MM.1S (cell line): ENCODE data around the gene ITGA2B.

Source experiments
- EZH2 ChIP-seq: fragments of 300-600 bp; sonication (generic); optimal IDR thresholded peaks from 2 replicates; pipeline ENCODE3; 2017; ENCODE audit warnings: low read depth, mild to moderate bottlenecking, antibody characterized with exemption, low read length, mixed read lengths
- TF ChIP-seq, protein P1 (sequence below): fragments of 300-600 bp; sonication (generic); IDR thresholded peaks from 2 replicates; pipeline ENCODE4 v1.5.1; 2016; ENCODE audit warnings: antibody characterized with exemption, low read length, mixed read lengths

DNA sequence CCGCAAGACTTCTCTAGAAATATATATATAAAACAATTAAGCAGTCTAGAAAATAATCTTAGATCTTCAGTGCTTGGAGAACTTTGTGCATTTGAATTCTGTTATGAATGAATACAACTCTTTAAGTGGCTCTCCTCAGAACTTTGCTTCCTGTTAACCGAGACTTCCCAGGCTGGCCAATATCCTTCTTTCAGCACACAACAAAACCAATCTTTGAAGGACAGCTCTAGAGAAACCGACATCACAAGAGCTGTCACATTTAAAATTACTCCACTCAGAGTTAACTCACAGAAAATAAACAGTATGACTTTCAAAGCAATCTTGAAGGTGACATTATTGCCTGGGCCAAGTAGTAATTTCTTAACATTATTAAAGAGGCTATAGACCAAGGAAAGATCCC, 49.7 kb upstream of the ITGA2B start:
- TF ChIP-seq, protein P1, sequence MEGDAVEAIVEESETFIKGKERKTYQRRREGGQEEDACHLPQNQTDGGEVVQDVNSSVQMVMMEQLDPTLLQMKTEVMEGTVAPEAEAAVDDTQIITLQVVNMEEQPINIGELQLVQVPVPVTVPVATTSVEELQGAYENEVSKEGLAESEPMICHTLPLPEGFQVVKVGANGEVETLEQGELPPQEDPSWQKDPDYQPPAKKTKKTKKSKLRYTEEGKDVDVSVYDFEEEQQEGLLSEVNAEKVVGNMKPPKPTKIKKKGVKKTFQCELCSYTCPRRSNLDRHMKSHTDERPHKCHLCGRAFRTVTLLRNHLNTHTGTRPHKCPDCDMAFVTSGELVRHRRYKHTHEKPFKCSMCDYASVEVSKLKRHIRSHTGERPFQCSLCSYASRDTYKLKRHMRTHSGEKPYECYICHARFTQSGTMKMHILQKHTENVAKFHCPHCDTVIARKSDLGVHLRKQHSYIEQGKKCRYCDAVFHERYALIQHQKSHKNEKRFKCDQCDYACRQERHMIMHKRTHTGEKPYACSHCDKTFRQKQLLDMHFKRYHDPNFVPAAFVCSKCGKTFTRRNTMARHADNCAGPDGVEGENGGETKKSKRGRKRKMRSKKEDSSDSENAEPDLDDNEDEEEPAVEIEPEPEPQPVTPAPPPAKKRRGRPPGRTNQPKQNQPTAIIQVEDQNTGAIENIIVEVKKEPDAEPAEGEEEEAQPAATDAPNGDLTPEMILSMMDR, result no peak
- no peak for TF ChIP-seq EZH2
